B cell (primary cell): ENCODE measurements around the gene TFB1M. TPM values are rescaled to one million over a fixed set of nuclear protein-coding genes. Genes with fewer than 3 reads are reported as not detected.

Experiments used
- ATAC-seq: fragments of 200-7000 bp; cut with Tn5 transposase; one replicate; pipeline ENCODE4 v1.10.0; 2021; ENCODE audit warnings: low read depth, mild to moderate bottlenecking, moderate number of reproducible peaks, moderate library complexity
- CTCF ChIA-PET: fragments of 350-600 bp; sonication (Branson Sonifier 250); formaldehyde crosslinking; loops from one replicate; lab custom pipeline; 2021; ENCODE audit warnings: antibody characterized with exemption, inconsistent platforms; lab: Charles Lee
- POLR2A ChIA-PET: fragments of 350-600 bp; sonication (Branson Sonifier 250); formaldehyde crosslinking; loops from one replicate; lab custom pipeline; 2021; ENCODE audit warnings: antibody characterized with exemption; lab: Charles Lee
- DNase-seq: peaks from one replicate; pipeline ENCODE4 v3.0.0; 2013
- H2AFZ ChIP-seq: 2 replicates; pipeline ENCODE4 v1.6.1; 2012; ENCODE audit warnings: mild to moderate bottlenecking, low read depth, low read length; ENCODE audit not compliant: insufficient read depth, poor library complexity, severe bottlenecking
- H3K27ac ChIP-seq, 2 donors: 1 replicate in 1 of 2; 2 replicates in 1 of 2; pipeline ENCODE4 v1.5.1; 2012 to 2013; ENCODE audit warnings: low read length in 2 of 2, mild to moderate bottlenecking in 2 of 2, moderate library complexity in 1 of 2
- H3K27me3 ChIP-seq, 4 experiments: fragments of 200-600 bp in 1 of 4; sonication (generic) in 1 of 4; replicated peaks in 1 of 4; 1 replicate in 2 of 4; 2 replicates in 2 of 4; pipeline versions ENCODE4 v1.6.1 to v1.7.0; 2013 to 2016; ENCODE audit warnings: low read length in 3 of 4, mild to moderate bottlenecking in 2 of 4, mixed read lengths in 1 of 4, moderate library complexity in 1 of 4; ENCODE audit not compliant: insufficient read depth in 4 of 4, control insufficient read depth in 3 of 4; ENCODE audit errors: control extremely low read depth in 1 of 4
- H3K36me3 ChIP-seq, 2 experiments: replicated peaks in 1 of 2; 1 replicate in 1 of 2; 2 replicates in 1 of 2; pipeline versions ENCODE4 v1.6.1 to v1.7.1; 2013; ENCODE audit warnings: low read length in 1 of 2; ENCODE audit not compliant: insufficient read depth in 2 of 2, control insufficient read depth in 1 of 2; ENCODE audit errors: control extremely low read depth in 1 of 2, extremely low read depth in 1 of 2
- H3K4me1 ChIP-seq, 2 donors: fragments of 200-600 bp in 1 of 2; sonication (generic) in 1 of 2; 1 replicate in 1 of 2; 2 replicates in 1 of 2; pipeline versions ENCODE4 v1.5.1 to v1.6.1; 2013 to 2017; ENCODE audit warnings: low read length in 2 of 2; ENCODE audit not compliant: control insufficient read depth in 2 of 2, insufficient read depth in 2 of 2
- H3K4me2 ChIP-seq: replicated peaks from 2 replicates; pipeline ENCODE3; 2012; ENCODE audit warnings: mild to moderate bottlenecking, low read depth, low read length; ENCODE audit not compliant: poor library complexity, severe bottlenecking
- H3K4me3 ChIP-seq, 5 experiments: fragments of 200-600 bp in 1 of 5; sonication (generic) in 1 of 5; 1 replicate in 3 of 5; 2 replicates in 2 of 5; pipeline versions ENCODE4 v1.5.1 to v1.7.0; 2011 to 2016; ENCODE audit warnings: low read length in 4 of 5, mild to moderate bottlenecking in 4 of 5, low read depth in 2 of 5, control low read depth in 1 of 5, moderate library complexity in 1 of 5; ENCODE audit not compliant: insufficient read depth in 1 of 5; ENCODE audit errors: control extremely low read depth in 1 of 5, extremely low read depth in 1 of 5
- H3K79me2 ChIP-seq: fragments of 200-600 bp; sonication (generic); one replicate; pipeline ENCODE4 v1.6.0; 2016; ENCODE audit warnings: low read length; ENCODE audit not compliant: control insufficient read depth, insufficient read depth
- H3K9ac ChIP-seq: fragments of 200-600 bp; sonication (generic); 2 replicates; pipeline ENCODE4 v1.6.1; 2017; ENCODE audit warnings: mild to moderate bottlenecking, low read length, moderate library complexity
- H3K9me3 ChIP-seq, 3 donors: one replicate each; pipeline versions ENCODE4 v1.6.1 to v1.7.1; 2013; ENCODE audit warnings: low read length in 2 of 3; ENCODE audit not compliant: control insufficient read depth in 2 of 3, insufficient read depth in 1 of 3; ENCODE audit errors: control extremely low read depth in 1 of 3
- H4K20me1 ChIP-seq: 2 replicates; pipeline ENCODE4 v1.6.0; 2012; ENCODE audit warnings: mild to moderate bottlenecking, low read length; ENCODE audit not compliant: insufficient read depth, control insufficient read depth, poor library complexity, severe bottlenecking
- H3K27ac Mint-ChIP-seq: one replicate; pipeline ENCODE4 v1.8.0; 2021; ENCODE audit warnings: mixed read lengths
- H3K27me3 Mint-ChIP-seq: one replicate; pipeline ENCODE4 v1.8.0; 2021; ENCODE audit warnings: mixed read lengths
- H3K4me1 Mint-ChIP-seq: one replicate; pipeline ENCODE4 v1.8.0; 2021; ENCODE audit warnings: mixed read lengths
- H3K4me3 Mint-ChIP-seq: one replicate; pipeline ENCODE4 v1.8.0; 2021; ENCODE audit warnings: mixed read lengths
- H3K9me3 Mint-ChIP-seq: one replicate; pipeline ENCODE4 v1.8.0; 2022; ENCODE audit warnings: mixed read lengths; ENCODE audit not compliant: insufficient read depth
- CTCF ChIP-seq: fragments of 200-600 bp; IDR thresholded peaks from one replicate; pipeline ENCODE4 v1.8.0; 2022; ENCODE audit warnings: antibody characterized with exemption, mild to moderate bottlenecking
- EZH2 ChIP-seq: IDR thresholded peaks from 2 replicates; pipeline ENCODE4 v1.6.1; 2012; ENCODE audit warnings: borderline replicate concordance, low read depth, mild to moderate bottlenecking, moderate library complexity, low read length; ENCODE audit not compliant: insufficient read depth, poor library complexity, severe bottlenecking
- WGBS: methylation state at CpG from one replicate; pipeline ENCODE4 v1.1.5; 2013; ENCODE audit warnings: missing lambda C conversion rate; ENCODE audit not compliant: insufficient coverage; 5-methylcytosine and 5-hydroxymethylcytosine counted together
- intact Hi-C: fragments of 100-400 bp; cut with micrococcal nuclease; formaldehyde crosslinking; loops from one replicate; pipeline ENCODE4 v1.10.0; 2022
- polyA plus RNA-seq: library from polyadenylated mRNA; depleted of rRNA; stranded (reverse); fragments of >200 nt; gene quantifications from 2 replicates; pipeline ENCODE4 v1.2.3, GENCODE V29; 2012
- total RNA-seq, 2 donors: library from RNA; stranded (reverse); fragments of 120-200 nt in 1 of 2; gene quantifications; 1 replicate in 1 of 2; 2 replicates in 1 of 2; pipeline versions ENCODE4 v1.2.3 to v1.2.4, GENCODE V29; 2013 to 2022

The TFB1M gene
- total and polyA plus RNA-seq, 2 donors (not counting 1 experiment from before 2014, with no cell fraction given) = 18.6 to 49.9 TPM

- Mint-ChIP-seq H3K27ac (no peak overlapping the region), H3K4me1 (peaks cover 12% of the 10 kb centered on the region), H3K4me3 (no peak overlapping the region), H3K27me3 (no peaks in the 10 kb centered on the region), H3K9me3 (no peaks in the 10 kb centered on the region)
- Histone ChIP-seq H3K79me2 (no peaks in the 10 kb centered on the region), H3K4me2 (no peak overlapping the region), H3K27ac (no peak overlapping the region), H3K27me3 (no peaks in the 10 kb centered on the region), H3K9me3 (no peaks in the 10 kb centered on the region), H3K4me1 (peaks cover 11 to 12% of the 10 kb centered on the region in 2 donors), H4K20me1 (no peaks in the 10 kb centered on the region), H3K4me3 (no peak overlapping the region), H2AFZ (no peak overlapping the region), H3K9ac (no peak overlapping the region), H3K36me3 (no peaks in the 10 kb centered on the region)
- ChIA-PET CTCF (no interaction called here), POLR2A (no interaction called here)
- no peak for DNase-seq
- no peak for TF ChIP-seq EZH2
- no peak for TF ChIP-seq CTCF
- intact Hi-C loops = loop anchor here (10.0 kb wide), 1 partner anchor 1711 kb away; no protein-coding TSS in a partner anchor
- no CpG with 5 or more reads among the region's 2 CpGs for WGBS
- ATAC-seq = no peak
Measured at GRCh38 chr6:155324172-155324571, 9.9 kb upstream of the TFB1M start.

GRCh38 chr6:155319902-155320301, 5.6 kb upstream of the TFB1M start:
- POLR2A ChIA-PET = interaction anchor here (0.7 kb wide), 1 partner anchor 368 kb away, joined by 3 read pairs; no protein-coding TSS in a partner anchor
- peaks cover 18% of the 10 kb centered on the region for H3K4me1 Mint-ChIP-seq

More at GRCh38 chr6:155319902-155320301, 5.6 kb upstream of the TFB1M start:
- H3K27ac Mint-ChIP-seq = no peak overlapping the region
- Histone ChIP-seq H2AFZ (no peak overlapping the region), H3K4me1 (peaks cover 11 to 16% of the 10 kb centered on the region in 2 donors), H3K27me3 (no peaks in the 10 kb centered on the region), H4K20me1 (no peaks in the 10 kb centered on the region), H3K36me3 (no peaks in the 10 kb centered on the region), H3K27ac (no peak overlapping the region), H3K4me3 (peak overlapping the region in 2 of 5 experiments; percentile 22 to 36), H3K4me2 (peak overlapping the region; percentile 52), H3K9me3 (no peaks in the 10 kb centered on the region), H3K9ac (peak overlapping the region; percentile 7), H3K79me2 (no peaks in the 10 kb centered on the region)
- no peak for TF ChIP-seq EZH2
- TF ChIP-seq CTCF = no peak
- intact Hi-C loops = loop anchor here (10.0 kb wide), 1 partner anchor 1715 kb away; no protein-coding TSS in a partner anchor
- no peaks in the 10 kb centered on the region for H3K9me3 Mint-ChIP-seq
- ATAC-seq = peak; percentile 9
- CTCF ChIA-PET = interaction anchor here (1.3 to 2.1 kb wide), 2 partner anchors 9 to 10 kb away, joined by 3 to 4 read pairs; no protein-coding TSS in a partner anchor
- 21% methylated on average over 3 of the region's 4 CpGs for WGBS
- peak; percentile 48 for DNase-seq
- H3K4me3 Mint-ChIP-seq = peak overlapping the region; percentile 4
- no peaks in the 10 kb centered on the region for H3K27me3 Mint-ChIP-seq
